Neural cell (in vitro differentiated cells): ENCODE data around the gene CYTH3. TPM values are rescaled to one million over a fixed set of nuclear protein-coding genes. Genes with fewer than 3 reads are reported as not detected.

Source experiments
- H2AFZ ChIP-seq: fragments of 200-600, 300-800 bp; sonication (generic), shearing (Covaris generic); 2 replicates; pipeline ENCODE4 v1.6.0; 2014; ENCODE audit warnings: low read depth, mild to moderate bottlenecking, antibody characterized with exemption, low read length, moderate library complexity
- H3F3A ChIP-seq: fragments of 200-600 bp; shearing (Covaris generic); 2 replicates; pipeline ENCODE4 v1.6.1; 2016; ENCODE audit warnings: mild to moderate bottlenecking, moderate library complexity, mixed read lengths, antibody characterized with exemption, low read length; ENCODE audit not compliant: insufficient read depth, poor library complexity, severe bottlenecking
- H3K27ac ChIP-seq: fragments of 200-600, 300-800 bp; sonication (generic), shearing (Covaris generic); 2 replicates; pipeline ENCODE4 v1.5.1; 2014; ENCODE audit warnings: mild to moderate bottlenecking, low read length, moderate library complexity
- H3K27me3 ChIP-seq: fragments of 300-800, 200-600 bp; sonication (generic), shearing (Covaris generic); 2 replicates; pipeline ENCODE4 v1.6.0; 2014; ENCODE audit warnings: mild to moderate bottlenecking, low read depth, low read length, moderate library complexity; ENCODE audit not compliant: insufficient read depth
- H3K36me3 ChIP-seq: fragments of 300-800, 200-600 bp; sonication (generic), shearing (Covaris generic); 2 replicates; pipeline ENCODE4 v1.5.1; 2014; ENCODE audit warnings: mild to moderate bottlenecking, antibody characterized with exemption, low read length, moderate library complexity; ENCODE audit not compliant: insufficient read depth
- H3K4me2 ChIP-seq: fragments of 300-800, 200-600 bp; sonication (generic), shearing (Covaris generic); 2 replicates; pipeline ENCODE4 v1.6.0; 2014; ENCODE audit warnings: mild to moderate bottlenecking, low read length
- H3K4me3 ChIP-seq: fragments of 300-800, 200-600 bp; sonication (generic), shearing (Covaris generic); 2 replicates; pipeline ENCODE4 v1.5.1; 2014; ENCODE audit warnings: mild to moderate bottlenecking, low read length, moderate library complexity
- H3K79me2 ChIP-seq: fragments of 200-600 bp; shearing (Covaris generic); replicated peaks from 2 replicates; pipeline ENCODE4 v1.6.0; 2014; ENCODE audit warnings: mild to moderate bottlenecking, low read length, moderate library complexity; ENCODE audit not compliant: insufficient read depth
- H3K9ac ChIP-seq: fragments of 300-800, 200-600 bp; sonication (generic), shearing (Covaris generic); 2 replicates; pipeline ENCODE4 v1.6.1; 2016; ENCODE audit warnings: mild to moderate bottlenecking, low read length, mixed read lengths
- H3K9me2 ChIP-seq: fragments of 200-600 bp; shearing (Covaris generic); 2 replicates; pipeline ENCODE4 v1.6.1; 2016; ENCODE audit warnings: mild to moderate bottlenecking, low read length, mixed read lengths; ENCODE audit not compliant: insufficient read depth
- H3K9me3 ChIP-seq: fragments of 200-600, 300-800 bp; sonication (generic), shearing (Covaris generic); 2 replicates; pipeline ENCODE4 v1.6.1; 2016; ENCODE audit warnings: mild to moderate bottlenecking, mixed run types, low read length, moderate library complexity, mixed read lengths
- H4K20me1 ChIP-seq: fragments of 200-600 bp; shearing (Covaris generic); 2 replicates; pipeline ENCODE4 v1.6.1; 2016; ENCODE audit warnings: mild to moderate bottlenecking, mixed run types; ENCODE audit not compliant: insufficient read depth
- EP300 ChIP-seq: fragments of 450-650 bp; conservative IDR thresholded peaks from 2 replicates; pipeline ENCODE4 v1.6.1; 2014; ENCODE audit warnings: antibody characterized with exemption, mild to moderate bottlenecking, moderate library complexity; ENCODE audit not compliant: poor library complexity, severe bottlenecking
- EZH2 ChIP-seq: fragments of 200-600, 300-800 bp; shearing (Covaris generic), sonication (generic); IDR thresholded peaks from 2 replicates; pipeline ENCODE4 v1.6.1; 2014; ENCODE audit warnings: antibody characterized with exemption, low read length, borderline replicate concordance, mild to moderate bottlenecking; ENCODE audit not compliant: insufficient read depth, poor library complexity, severe bottlenecking
- MXI1 ChIP-seq: fragments of 450-650 bp; conservative IDR thresholded peaks from 2 replicates; pipeline ENCODE4 v1.6.1; 2014; ENCODE audit warnings: antibody characterized with exemption, mild to moderate bottlenecking; ENCODE audit not compliant: poor library complexity, severe bottlenecking
- POLR2AphosphoS5 ChIP-seq: IDR thresholded peaks from 2 replicates; pipeline ENCODE4 v1.6.1; 2012
- RAD21 ChIP-seq: fragments of 450-650 bp; conservative IDR thresholded peaks from 2 replicates; pipeline ENCODE4 v1.6.1; 2014; ENCODE audit warnings: antibody characterized with exemption, mild to moderate bottlenecking, moderate library complexity
- REST ChIP-seq: IDR thresholded peaks from 2 replicates; pipeline ENCODE4 v1.6.1; 2012; ENCODE audit warnings: borderline replicate concordance
- SMC3 ChIP-seq: fragments of 450-650 bp; conservative IDR thresholded peaks from 2 replicates; pipeline ENCODE4 v1.6.1; 2014; ENCODE audit warnings: antibody characterized with exemption, mild to moderate bottlenecking, moderate library complexity; ENCODE audit not compliant: poor library complexity
- TAF1 ChIP-seq: IDR thresholded peaks from 2 replicates; pipeline ENCODE4 v1.6.1; 2012; ENCODE audit warnings: low read depth
- polyA plus RNA-seq: library from polyadenylated mRNA; depleted of rRNA; stranded (reverse); fragments of >200 nt; gene quantifications from 2 replicates; pipeline ENCODE4 v1.2.3, GENCODE V29; 2014
- TF ChIP-seq, protein P1 (sequence below): fragments of 450-650 bp; IDR thresholded peaks from 2 replicates; pipeline ENCODE4 v1.5.1; 2014; ENCODE audit warnings: antibody characterized with exemption, mild to moderate bottlenecking, moderate library complexity; ENCODE audit not compliant: poor library complexity, severe bottlenecking

The CYTH3 gene
- polyA plus RNA-seq, 1 donor from 2014 or later: 33.9 TPM

- no peaks in the 10 kb centered on the region for H3K9me3 ChIP-seq
- no peak overlapping the region for H3K4me3 ChIP-seq
- no peaks in the 10 kb centered on the region for H3K79me2 ChIP-seq
- no peaks in the 10 kb centered on the region for H3K36me3 ChIP-seq
- TF ChIP-seq EZH2 (no peak), REST (no peak), POLR2AphosphoS5 (no peak), EP300 (no peak), SMC3 (no peak), MXI1 (no peak), TAF1 (no peak), RAD21 (no peak)
- TF ChIP-seq, protein P1, sequence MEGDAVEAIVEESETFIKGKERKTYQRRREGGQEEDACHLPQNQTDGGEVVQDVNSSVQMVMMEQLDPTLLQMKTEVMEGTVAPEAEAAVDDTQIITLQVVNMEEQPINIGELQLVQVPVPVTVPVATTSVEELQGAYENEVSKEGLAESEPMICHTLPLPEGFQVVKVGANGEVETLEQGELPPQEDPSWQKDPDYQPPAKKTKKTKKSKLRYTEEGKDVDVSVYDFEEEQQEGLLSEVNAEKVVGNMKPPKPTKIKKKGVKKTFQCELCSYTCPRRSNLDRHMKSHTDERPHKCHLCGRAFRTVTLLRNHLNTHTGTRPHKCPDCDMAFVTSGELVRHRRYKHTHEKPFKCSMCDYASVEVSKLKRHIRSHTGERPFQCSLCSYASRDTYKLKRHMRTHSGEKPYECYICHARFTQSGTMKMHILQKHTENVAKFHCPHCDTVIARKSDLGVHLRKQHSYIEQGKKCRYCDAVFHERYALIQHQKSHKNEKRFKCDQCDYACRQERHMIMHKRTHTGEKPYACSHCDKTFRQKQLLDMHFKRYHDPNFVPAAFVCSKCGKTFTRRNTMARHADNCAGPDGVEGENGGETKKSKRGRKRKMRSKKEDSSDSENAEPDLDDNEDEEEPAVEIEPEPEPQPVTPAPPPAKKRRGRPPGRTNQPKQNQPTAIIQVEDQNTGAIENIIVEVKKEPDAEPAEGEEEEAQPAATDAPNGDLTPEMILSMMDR: no peak
- H3K27me3 ChIP-seq: no peaks in the 10 kb centered on the region
- H3K27ac ChIP-seq: no peak overlapping the region
- no peak overlapping the region for H3K9ac ChIP-seq
- H3K4me2 ChIP-seq: no peak overlapping the region
- H4K20me1 ChIP-seq: no peaks in the 10 kb centered on the region
- H2AFZ ChIP-seq: no peak overlapping the region
- no peaks in the 10 kb centered on the region for H3K9me2 ChIP-seq
- no peaks in the 10 kb centered on the region for H3F3A ChIP-seq
These were observed 28.4 kb downstream of the CYTH3 start for GRCh38 chr7:6244021-6244420.

- no peaks in the 10 kb centered on the region for H3K9me3 ChIP-seq
- H3K9ac ChIP-seq: no peak overlapping the region
- H2AFZ ChIP-seq: no peak overlapping the region
- H3K9me2 ChIP-seq: no peaks in the 10 kb centered on the region
- H3K27ac ChIP-seq: no peak overlapping the region
- H3F3A ChIP-seq: no peaks in the 10 kb centered on the region
- H3K4me2 ChIP-seq: no peak overlapping the region
- H3K27me3 ChIP-seq: no peaks in the 10 kb centered on the region
- H3K4me3 ChIP-seq: no peak overlapping the region
- H3K36me3 ChIP-seq: no peaks in the 10 kb centered on the region
- H4K20me1 ChIP-seq: no peaks in the 10 kb centered on the region
- TF ChIP-seq RAD21 (no peak), SMC3 (no peak), MXI1 (no peak), REST (no peak), EP300 (no peak), EZH2 (no peak), POLR2AphosphoS5 (no peak), TAF1 (no peak)
- TF ChIP-seq, protein P1: no peak
- H3K79me2 ChIP-seq: no peaks in the 10 kb centered on the region
These were observed 29.3 kb downstream of the CYTH3 start for GRCh38 chr7:6243168-6243567.
